HG03469 (cell line): Measurements from ENCODE around the gene DLGAP1.

ENCODE experiments used
- ATAC-seq: cut with Tn5 transposase; IDR thresholded peaks from one replicate; pipeline ENCODE4 v1.9.1; 2021; ENCODE audit warnings: mild to moderate bottlenecking, moderate library complexity, moderate number of reproducible peaks; ENCODE audit not compliant: unreplicated experiment

Gene DLGAP1

GRCh38 chr18:3907955-3908354 is 547.2 kb downstream of the DLGAP1 start:
- no peak for ATAC-seq

GRCh38 chr18:3906116-3906750 is 548.9 kb downstream of the DLGAP1 start:
- ATAC-seq = no peak

DNA sequence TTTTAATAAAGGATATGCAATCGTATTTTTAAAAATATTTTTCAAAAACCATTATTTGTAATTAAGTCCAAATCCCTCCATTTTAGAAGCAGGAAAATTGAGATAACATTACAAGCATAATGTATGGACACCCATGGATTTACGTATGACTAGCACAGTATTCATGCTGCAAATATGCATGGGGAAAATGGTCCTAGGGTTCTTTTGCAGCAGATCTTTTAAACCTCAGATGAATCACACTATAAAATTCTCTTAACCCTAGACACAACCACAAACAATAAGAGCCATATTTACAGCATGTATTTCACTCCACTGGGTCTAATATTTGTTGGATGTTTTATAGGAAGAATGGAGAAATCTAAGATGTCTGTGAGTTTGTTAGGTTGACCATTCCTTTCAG is 551.8 kb downstream of the DLGAP1 start:
- no peak for ATAC-seq

DNA sequence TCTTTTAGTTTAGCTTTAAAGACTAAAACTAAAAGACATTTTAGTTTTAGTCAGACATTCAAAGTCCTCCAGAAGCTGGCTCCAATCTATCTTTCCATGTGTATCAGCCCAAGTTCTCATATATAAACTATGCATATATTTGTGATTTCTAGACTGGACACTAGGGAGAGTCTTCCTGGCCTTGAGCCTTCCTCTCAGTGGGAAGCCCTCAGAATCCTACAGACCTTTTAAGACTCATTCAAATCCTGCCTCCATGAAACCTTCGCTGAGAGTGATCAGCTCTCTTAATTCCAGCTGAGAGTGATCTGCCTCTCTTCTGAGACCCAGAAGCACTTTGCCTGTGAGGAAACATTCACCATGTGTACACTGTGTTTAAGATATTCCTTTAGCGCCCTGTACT is 552.4 kb downstream of the DLGAP1 start:
- no peak for ATAC-seq

DNA sequence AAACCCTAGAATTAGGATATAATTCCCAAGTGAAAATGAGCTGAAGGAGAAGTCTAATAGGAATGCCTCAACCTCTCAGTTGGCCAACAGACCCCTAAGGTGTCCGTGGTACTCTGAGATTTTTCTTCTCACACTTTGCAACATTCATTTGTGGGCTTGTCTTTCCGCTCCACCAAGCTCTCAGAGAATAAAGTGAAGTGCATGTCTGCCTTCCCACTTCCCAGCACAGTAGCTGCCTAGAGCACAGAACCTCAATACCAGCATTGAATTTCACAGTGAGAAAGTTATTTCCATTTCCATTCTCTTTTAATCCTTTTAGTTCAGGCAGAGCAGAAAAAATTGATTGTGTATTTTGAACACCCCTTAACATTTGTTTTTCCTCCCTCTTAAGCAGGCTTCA is 553.3 kb downstream of the DLGAP1 start:
- no peak for ATAC-seq

GRCh38 chr18:3901042-3901441 is 554.1 kb downstream of the DLGAP1 start:
- no peak for ATAC-seq

GRCh38 chr18:3900327-3900726 is 554.8 kb downstream of the DLGAP1 start:
- ATAC-seq = no peak

DNA sequence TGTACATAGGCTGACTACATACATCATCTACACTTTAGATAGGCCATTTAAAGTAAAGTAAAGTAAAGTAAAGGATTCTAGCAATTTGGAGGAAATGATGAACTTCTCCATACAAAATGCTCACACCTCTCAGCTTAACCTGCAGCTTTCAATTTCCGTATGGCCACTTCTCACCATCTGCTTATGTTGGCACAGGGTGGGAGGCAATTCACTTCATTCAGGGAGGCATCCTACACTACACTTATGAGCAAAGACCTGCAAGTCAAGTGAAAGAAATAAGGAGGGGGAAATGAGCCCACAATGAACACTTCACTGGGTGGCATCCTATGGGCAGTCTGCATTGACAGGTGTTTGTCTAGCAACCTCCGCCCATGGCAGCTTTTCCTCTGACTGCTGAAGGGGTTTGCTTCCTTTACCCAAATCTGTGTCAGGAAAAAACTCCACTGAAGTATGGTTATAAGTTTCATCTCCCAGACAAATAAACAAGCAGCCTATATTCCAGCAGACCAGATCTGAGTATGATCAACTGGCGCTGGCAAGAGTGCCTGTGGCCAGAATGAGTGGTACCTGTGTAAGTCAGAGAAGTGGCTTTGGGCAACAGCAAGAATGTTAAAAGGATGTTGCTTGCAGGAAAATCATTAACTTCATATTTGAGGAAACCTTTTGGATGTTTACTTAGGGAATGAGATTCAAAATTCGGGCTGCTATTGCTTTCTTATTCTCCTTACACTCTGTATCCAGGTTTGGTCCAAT is 556.1 kb downstream of the DLGAP1 start:
- no peak for ATAC-seq

GRCh38 chr18:3892152-3892551 is 563.0 kb downstream of the DLGAP1 start:
- ATAC-seq = no peak

DNA sequence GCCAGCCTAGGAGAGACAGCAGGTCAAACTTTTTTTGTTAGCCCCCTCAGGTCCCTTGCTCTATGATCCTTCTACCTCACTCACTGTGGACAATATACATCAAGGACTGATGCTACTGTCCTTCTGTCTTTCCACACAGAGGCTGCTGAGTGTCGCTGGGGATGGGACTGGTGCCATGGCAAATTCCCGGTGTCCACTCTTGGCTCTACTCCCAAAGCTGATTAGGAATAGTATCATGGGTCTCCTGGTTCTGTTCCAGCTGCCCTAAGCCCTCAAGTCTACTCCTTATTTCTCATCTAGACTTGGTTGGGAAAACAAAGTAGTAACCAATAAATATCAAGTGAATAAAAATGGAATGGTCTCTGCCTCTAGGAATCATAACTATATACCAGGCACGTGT is 563.9 kb downstream of the DLGAP1 start:
- no peak for ATAC-seq

GRCh38 chr18:3889803-3890202 is 565.3 kb downstream of the DLGAP1 start:
- ATAC-seq = no peak

- no peak for ATAC-seq
These were observed 566.0 kb downstream of the DLGAP1 start for GRCh38 chr18:3889121-3889520.

DNA sequence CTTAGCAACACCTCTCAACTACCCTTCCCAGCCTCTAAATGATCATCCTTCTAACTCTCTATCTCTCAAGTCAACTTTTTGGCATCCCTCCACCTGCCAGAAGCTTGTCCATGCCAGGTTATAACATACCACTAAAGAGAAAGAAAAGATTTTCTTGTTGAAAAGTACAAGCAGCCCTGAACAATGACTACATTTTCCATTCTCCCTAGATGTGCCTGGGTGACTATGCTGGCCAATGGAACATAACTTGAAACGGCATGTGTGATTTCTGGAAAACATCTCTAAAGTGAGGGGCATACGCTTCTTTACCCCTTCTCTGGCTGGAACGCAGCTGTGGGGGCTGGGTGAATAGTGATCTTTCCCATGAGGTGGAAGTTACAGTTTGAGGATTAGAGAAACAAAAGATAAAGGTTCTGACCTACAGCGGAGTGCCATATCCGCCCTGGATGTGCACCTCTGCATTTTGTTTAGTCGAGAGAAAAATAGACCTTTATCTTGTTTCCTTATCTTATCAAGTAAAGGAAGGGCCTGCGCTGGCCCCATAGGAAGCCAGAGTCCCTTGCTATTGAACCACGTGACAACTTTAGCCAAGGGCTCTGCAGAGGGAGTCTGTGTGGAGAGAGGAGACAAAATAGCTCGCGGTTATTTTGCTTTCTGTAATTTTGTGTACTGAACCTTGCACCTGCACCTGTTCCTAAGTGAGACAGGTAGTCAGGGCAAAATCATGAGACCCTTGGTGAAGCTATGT is 568.4 kb downstream of the DLGAP1 start:
- no peak for ATAC-seq

DNA sequence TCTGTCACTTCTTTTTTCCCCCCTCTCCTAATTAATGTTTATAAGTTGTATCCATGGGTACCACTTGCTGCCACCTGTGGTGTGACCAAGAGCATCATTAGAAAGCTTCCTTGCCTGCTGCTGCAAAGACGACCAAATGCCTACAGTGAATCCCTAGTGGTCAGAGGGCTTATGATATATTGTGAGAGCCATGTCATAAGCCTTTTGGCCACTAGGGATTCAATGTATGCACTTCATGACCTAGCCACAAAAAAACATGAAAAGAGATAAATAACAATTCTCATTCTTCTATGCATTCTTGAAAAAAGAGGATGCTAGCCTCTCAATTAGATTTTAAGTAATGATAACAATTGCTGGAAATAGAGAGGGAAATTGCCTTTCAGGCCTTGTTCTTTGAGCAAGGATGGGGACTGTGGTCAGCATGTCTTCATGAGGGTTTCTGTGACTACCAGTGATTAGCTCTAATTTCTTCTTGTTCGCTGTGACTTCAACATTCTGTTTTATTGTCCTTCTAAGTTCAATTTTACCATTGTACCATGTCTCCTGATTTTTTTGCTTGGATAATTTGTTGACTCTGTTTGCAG is 569.8 kb downstream of the DLGAP1 start:
- ATAC-seq = peak; percentile 48

GRCh38 chr18:3879836-3880120 is 575.3 kb downstream of the DLGAP1 start:
- no peak for ATAC-seq

- ATAC-seq = no peak
These were observed 575.8 kb downstream of the DLGAP1 start for GRCh38 chr18:3879114-3879835.

DNA sequence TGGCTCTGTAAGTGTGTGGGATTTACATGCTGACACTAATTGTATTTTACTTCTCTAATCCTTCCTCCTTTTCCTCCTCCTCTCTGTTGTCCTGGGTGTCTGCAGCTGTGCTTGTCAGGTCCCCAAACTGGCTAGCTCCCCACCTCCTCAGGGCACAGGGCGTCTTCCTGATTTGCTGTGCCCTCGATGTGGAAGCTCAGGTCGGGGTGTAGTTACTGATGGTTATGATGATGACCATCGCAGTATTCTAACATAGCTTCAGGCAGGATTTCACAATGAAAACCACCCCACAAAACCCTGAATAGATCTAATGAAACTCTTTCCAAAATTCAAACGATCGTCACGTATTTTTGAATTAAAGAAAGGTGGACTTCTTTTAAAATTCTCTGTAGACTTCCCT is 576.7 kb downstream of the DLGAP1 start:
- no peak for ATAC-seq

- ATAC-seq = no peak
These were observed 577.4 kb downstream of the DLGAP1 start for GRCh38 chr18:3877678-3878077.

- no peak for ATAC-seq
These were observed 579.1 kb downstream of the DLGAP1 start for GRCh38 chr18:3875961-3876360.

GRCh38 chr18:3875376-3875775 is 579.7 kb downstream of the DLGAP1 start:
- ATAC-seq = no peak

DNA sequence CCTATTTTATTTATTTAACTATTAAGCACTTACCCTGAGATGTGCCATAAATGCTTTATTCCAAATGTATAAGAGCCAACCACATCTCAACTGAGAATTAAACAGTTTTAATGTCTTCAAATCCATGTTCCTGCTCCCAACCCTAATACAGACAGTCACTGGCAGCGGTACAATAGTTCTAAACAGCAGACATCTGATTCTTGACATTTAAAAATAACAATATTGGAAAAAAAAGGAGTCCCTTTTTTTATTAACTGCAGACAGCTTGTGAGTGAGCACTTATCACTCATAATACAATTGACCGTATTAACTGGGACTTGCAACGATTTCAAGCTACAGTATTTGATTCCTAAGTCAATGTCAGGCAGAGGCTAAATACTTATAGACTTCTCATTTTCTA is 580.5 kb downstream of the DLGAP1 start:
- ATAC-seq = no peak
